GM12892 (cell line): Measurements from ENCODE around the gene GALNT18.

Experiments
- POLR2A ChIP-seq: IDR thresholded peaks from 2 replicates; pipeline ENCODE4 v1.6.1; 2011; ENCODE audit warnings: low read depth, low read length, control low read depth
- TAF1 ChIP-seq: IDR thresholded peaks from 2 replicates; pipeline ENCODE4 v1.6.1; 2011; ENCODE audit warnings: low read depth, mild to moderate bottlenecking, control low read depth, low read length, borderline replicate concordance

- TF ChIP-seq TAF1: no peak
- no peak for TF ChIP-seq POLR2A
These were observed 234.0 kb downstream of the GALNT18 start for GRCh38 chr11:11387622-11388305.
